ENCODE measurements around the gene MAT2A. TPM values are rescaled to one million over a fixed set of nuclear protein-coding genes. Genes with fewer than 3 reads are reported as not detected.

Gene MAT2A
- total RNA-seq, 1 donor from 2014 or later, result 118 TPM

DNA sequence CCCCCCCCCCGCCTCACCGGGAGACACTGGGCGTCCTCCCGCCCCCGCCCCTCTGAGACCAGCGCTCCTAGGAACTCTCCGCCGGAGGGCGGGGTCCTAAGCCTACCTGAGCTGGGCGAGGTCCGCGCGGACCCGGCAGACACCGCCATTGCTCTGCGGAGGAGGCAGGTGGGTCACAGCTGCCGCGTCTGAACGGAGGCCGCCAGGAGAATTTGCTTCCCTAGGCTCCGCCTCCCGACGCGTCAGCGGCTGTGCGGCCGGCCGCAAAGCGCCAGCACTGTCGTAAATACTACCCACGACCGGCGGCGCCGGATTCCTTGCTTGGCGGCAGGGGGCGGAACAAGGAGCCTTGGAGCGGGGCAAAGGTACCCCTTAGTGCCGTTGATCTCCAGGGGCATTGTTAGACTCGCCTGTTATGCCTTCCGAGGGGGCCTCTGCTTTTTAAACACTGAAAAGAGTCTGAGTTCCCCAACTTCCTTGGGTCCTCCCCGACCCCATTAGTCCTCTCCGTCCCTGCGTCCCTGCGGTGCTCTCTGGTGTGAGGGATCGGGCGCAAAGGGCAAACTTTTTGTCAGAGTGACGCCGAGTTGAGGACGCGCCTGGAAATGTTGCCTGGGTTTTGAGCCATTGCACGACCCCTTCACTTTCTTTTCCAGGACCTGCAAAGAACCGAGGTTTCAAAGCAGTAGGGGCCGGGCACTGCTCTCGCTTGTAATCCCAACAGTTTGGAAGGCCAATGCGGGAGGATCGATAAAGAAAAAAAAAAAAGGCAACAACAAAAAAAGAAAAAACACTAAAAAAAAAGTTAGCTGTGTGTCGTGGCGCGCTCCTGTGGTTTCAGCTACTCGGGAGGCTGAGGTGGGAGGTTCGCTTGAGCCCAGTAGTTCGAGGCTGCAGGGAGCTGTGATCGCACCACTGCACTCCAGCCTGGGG is 22.6 kb downstream of the MAT2A start, which contains the start of gene GGCX:
Gene GGCX (minus strand): TSS at position 214 of the 933 bp plus-strand sequence. CDS start 65 bp downstream, at position 149.
- ATAC-seq, result peak; percentile 93
- intact Hi-C loops (cut with DNase I), result loop anchor here (5.0 kb wide), 1 partner anchor 36 kb away; the partner anchor contains the start of gene RNF181
- DNase-seq (ENCODE audit: missing footprints), result peak; percentile 99

- no peak for DNase-seq (ENCODE audit: missing footprints)
- intact Hi-C loops (cut with DNase I), result loop anchor here (5.0 kb wide), 1 partner anchor 33 kb away; the partner anchor contains the start of gene RNF181
- no peak for ATAC-seq
Measured at GRCh38 chr2:85564144-85564563, 25.2 kb downstream of the MAT2A start.

DNA sequence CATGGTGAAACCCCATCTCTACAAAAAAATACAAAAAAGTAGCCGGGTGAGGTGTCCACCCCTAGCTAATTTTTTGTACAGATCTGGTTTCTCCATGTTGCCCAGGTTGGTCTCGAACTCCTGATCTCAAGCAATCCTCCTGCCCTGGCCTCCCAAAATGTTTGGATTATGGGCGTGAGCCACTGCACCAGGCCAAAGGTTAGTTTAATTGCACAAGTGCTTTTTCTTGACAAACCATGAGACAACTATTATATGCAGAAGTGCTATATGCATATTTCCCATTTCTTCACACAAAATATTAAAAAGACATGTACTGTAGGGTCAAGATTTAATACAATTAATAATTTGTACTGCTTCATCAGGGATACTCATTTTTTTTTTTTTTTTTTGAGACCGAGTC is 27.3 kb downstream of the MAT2A start:
- ATAC-seq, result no peak
- intact Hi-C loops (cut with DNase I), result no loop called here
- DNase-seq (ENCODE audit: missing footprints), result no peak

DNA sequence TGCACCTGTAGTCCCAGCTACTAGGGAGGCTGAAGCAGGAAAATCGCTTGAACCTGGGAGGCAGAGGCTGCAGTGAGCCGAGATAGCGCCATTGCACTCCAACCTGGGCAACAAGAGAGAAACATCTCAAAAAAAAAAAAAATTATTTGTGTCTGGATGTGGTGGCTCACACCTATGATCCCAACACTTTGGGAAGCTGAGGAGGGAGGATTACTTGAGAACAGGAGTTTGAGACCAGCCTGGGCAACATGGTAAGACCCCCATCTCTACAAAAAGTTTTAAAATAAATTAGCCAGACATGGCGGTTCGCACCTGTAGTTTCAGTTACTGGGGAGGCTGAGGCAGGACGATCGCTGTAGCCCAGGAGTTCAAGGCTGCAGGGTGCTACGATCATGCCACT is 36.8 kb downstream of the MAT2A start:
- intact Hi-C loops (cut with DNase I), result no loop called here

GRCh38 chr2:85577063-85577385 is 38.1 kb downstream of the MAT2A start:
- no peak for ATAC-seq

More for the DNA sequence above, 36.8 kb downstream of the MAT2A start:
- ATAC-seq (no peak), DNase-seq (ENCODE audit: missing footprints) (no peak)

DNA sequence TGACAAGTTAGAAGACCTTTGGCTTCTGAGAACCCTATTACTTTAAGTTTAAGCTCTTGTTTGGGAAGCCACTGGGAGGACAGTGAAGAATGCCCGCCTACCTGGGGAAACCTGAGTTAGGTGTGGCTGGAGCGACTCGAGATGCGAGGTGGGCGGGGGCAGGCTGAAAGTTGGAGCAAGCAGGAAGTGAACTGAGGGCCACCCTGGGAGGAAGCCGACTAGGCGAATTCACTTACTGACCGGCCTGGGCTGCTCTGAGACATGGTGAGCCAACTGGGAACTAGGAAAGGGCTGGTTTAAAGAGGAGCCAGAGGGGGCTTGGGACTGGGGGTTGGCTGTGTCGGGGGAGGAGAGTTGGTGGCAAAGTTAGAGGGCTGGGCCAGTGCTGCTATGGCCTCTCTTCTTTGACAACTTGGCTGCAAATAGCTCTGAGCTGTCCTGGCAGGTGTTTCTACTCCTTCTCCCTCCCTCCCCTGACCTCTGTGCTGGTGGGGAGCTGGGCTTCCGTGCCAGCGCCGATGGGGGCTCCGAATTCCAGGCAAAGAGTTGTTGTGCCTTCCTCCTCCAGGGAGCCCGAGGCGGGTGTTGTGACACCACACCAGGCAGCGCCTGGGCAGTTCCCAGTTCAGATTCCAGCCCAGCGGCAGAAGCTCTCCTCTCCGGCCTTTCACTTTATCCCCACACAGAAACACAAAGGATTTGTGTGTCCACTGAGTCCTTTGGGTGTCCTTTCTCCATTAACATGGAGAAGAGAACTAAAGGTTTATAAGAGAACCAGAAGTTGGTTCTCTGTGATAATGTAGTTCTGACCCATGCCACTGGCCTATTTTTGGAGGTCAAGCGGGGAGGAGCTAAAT is 38.6 kb downstream of the MAT2A start, which contains the start of gene VAMP8:
Gene VAMP8 (plus strand): TSS at position 201 of the 857 bp plus-strand sequence. CDS start 61 bp downstream, at position 262.
- DNase-seq (ENCODE audit: missing footprints) (no peak), ATAC-seq (peak; percentile 35)
- intact Hi-C loops (cut with DNase I), result no loop called here

More at GRCh38 chr2:85577063-85577385, 38.1 kb downstream of the MAT2A start:
- no peak for DNase-seq (ENCODE audit: missing footprints)
- intact Hi-C loops (cut with DNase I), result no loop called here

DNA sequence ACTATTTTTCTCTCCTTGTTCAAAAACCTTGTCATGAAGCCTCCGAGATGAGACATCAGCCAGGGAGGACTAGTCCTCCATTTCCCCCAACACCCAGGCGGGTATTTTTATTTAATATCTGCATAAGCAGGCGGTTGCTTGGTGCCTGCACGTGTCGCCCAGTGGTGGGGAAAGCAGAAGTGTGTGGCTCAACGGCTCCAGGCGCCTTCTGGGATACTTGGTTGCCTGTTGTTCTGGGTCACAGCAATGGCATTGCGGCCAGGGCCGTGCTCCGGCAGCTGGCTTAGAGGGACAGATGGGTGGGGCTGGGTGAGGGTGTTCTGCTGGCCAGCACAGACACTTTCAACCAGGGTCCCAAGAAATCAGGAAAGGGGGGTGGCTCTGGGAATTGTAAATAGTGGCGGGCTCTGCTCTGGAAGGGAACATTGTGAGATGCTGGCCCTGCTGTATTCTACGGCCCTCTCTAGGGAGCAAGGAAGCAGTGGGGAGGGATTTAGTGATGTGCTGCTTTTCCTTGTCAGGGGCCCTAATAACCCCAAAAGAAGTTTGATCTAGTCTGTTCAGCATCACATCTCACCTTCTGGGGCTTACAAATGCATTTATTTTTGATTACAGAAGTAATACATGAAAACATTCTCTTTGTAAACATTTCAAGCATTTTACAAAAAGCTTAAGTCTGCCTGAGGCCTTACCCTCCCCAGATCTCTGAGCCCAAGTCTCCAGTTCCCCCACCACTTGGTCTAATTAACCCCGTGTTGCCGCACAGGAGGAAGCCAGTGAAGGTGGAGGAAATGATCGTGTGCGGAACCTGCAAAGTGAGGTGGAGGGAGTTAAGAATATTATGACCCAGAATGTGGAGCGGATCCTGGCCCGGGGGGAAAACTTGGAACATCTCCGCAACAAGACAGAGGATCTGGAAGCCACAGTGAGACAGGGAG is 39.5 kb downstream of the MAT2A start:
- DNase-seq (ENCODE audit: missing footprints), result peak; percentile 86
- peak; percentile 74 for ATAC-seq
- intact Hi-C loops (cut with DNase I), result no loop called here

DNA sequence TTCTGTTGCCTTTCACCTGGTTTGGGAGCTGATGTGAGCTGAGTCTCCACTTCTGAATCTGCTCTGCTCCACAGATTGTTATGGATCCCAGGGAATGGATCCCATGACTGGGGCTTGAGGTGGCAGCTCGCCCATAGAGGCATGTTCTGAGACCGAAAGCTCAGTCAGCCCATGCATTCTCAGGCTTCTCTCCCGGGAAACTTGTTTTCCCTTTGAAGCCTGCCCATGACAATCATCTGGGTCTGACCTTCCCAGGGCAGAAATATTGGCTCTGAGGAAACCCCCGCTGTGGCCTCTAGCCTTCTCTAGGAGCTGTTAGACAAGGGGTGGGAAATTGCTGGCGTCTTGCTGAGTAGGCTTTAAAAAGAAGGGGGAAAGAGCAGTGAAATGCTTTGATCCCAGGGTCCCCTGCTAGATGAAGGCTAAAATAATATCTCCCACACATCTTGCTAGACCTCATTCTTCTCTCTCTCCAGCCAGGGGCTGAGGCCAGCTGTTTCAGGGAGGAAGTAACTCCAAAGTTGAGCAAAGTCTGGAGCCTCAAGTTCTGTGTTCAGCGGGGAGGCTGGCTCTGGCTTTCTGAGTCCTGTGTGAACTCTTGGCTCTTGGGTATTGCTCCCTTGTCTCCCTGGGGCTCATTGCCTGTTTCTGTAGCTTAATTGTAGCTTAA is 40.4 kb downstream of the MAT2A start:
- peak; percentile 81 for DNase-seq (ENCODE audit: missing footprints)
- ATAC-seq, result peak; percentile 32
- intact Hi-C loops (cut with DNase I), result no loop called here

GRCh38 chr2:85580206-85580605 is 41.2 kb downstream of the MAT2A start:
- intact Hi-C loops (cut with DNase I), result no loop called here
- no peak for ATAC-seq
- no peak for DNase-seq (ENCODE audit: missing footprints)

- no peak for ATAC-seq
- intact Hi-C loops (cut with DNase I), result no loop called here
- no peak for DNase-seq (ENCODE audit: missing footprints)
Measured at GRCh38 chr2:85582492-85582891, 43.5 kb downstream of the MAT2A start.

DNA sequence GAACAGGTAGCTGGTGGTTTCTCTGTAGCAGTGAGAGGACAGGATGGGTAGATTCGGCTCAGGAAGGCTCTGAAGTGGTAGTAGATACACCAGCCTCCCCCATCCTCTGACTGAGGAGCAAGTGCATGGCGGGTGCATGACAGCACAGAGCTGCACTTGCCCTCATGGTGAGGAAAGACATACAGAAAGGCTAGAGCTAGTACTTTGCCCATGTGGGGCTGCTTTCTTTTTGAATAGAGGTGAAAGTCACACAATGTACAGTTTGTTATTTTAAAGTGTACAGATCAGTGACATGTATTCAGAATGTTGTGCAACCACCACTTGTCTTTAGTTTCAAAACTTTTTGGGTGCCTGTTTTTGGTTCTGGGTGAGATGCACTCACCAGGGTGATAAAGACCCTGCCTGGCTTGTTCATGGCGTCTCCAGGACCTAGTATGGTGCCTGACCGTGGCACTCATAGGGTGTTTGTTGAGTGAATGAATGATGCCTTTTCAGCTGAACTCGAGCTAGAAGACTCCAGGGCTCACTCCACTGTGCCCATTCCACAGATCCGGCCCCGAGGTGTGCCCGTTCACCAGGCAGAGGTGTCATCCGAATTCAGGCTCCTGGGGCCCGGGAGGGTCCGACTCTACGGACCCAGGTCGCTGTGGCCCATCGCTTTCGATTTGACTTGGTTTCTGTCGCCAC is 44.8 kb downstream of the MAT2A start:
- DNase-seq (ENCODE audit: missing footprints) (no peak), ATAC-seq (peak; percentile 1)
- intact Hi-C loops (cut with DNase I), result no loop called here

DNA sequence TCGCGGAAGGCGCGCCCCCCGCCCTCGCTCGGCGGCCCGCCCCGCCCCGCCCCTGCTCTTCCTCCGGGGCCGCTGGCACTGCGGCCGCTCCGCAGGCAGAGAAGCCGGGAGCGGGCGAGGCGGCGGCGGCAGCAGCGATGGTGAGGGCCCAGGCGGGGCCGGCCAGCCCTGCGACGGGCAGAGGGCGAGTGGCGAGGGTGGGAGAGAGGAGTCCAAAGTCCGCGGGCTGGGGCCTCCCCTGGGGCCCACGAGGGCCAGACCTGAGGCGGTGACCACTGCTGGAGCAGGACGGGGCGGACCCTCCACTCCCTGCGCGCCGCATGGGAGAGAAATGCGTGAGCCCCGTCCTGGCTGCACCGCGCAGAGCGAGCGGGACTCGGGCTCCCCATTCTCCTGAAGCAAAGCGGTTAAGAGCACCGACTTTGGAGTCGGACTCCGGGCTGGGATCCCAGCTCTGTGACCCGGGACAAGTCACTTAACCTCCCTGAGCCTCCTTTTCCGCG is 45.4 kb downstream of the MAT2A start, which contains the start of gene VAMP5:
Gene VAMP5 (plus strand): TSS at position 78 of the 503 bp plus-strand sequence. CDS start 60 bp downstream, at position 138.
- ATAC-seq (peak; percentile 47), DNase-seq (ENCODE audit: missing footprints) (peak; percentile 79)
- intact Hi-C loops (cut with DNase I), result no loop called here

DNA sequence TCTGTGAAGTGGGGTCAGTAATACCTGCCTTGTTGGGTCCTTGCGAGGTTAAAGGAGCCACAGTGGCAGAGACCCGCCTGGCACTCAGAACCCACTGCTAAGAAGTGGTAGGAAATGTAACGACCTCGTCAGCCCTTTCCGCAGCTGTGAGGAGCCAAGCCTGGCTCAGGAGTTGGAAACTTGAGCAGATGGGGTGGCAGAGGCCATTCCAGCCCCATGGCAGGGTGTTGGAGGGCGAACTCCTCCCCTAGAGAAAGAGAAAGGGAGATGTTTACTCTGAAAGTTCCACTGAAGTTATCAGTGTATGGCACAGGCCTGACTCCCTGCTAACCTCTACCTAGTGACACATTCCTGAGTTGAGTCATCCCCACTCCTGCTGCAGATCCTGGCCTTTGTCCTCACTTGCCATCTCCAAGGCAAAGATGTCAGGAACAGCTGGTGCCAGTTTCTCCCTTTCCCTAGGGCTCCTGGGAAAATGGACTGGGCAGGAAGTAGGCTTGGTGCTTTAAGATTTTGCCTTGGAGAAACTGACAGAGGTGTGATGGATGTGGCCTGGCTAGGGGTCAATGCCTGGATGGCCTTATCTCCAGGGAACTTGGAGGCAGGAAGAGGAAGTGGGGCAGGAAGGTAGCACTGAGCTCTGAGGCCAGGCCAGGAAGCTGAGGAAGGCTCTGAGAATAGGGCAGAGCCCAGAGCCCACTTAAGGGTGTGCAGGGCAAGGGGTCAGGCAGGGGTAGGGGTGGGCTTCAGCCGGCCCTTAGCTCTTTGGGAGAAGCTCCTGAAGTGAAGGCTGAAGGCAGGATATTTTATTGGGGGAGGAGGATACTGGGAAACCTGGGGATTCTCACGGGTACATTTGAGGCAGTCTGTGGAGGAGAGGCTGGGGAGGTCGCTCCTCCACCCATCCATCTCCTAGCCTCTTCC is 46.2 kb downstream of the MAT2A start:
- ATAC-seq (peak; percentile 37), DNase-seq (ENCODE audit: missing footprints) (no peak)
- intact Hi-C loops (cut with DNase I), result no loop called here

- ATAC-seq, result no peak
- DNase-seq (ENCODE audit: missing footprints), result no peak
- intact Hi-C loops (cut with DNase I), result no loop called here
Measured at GRCh38 chr2:85585781-85586105, 46.8 kb downstream of the MAT2A start.

DNA sequence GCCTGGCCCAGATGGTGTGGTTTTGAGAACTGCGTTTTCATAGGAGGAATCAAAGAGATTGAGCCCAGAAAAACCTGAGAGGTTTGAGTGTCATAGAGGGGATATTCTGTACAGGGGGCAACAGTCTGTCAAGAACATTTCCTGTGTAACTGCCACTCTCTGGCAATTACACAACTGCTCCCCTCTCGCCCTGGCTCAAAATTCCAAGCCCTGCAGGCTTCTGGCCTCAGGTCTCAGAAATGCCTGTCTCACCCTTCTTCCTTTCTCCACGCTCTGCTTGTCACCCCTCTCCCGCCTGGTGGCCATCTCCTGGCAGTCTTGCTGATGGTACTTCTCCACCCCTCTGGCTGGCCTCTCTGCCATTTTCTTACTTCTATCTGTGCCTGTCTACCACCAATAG is 49.3 kb downstream of the MAT2A start:
- intact Hi-C loops (cut with DNase I), result no loop called here
- no peak for DNase-seq (ENCODE audit: missing footprints)
- ATAC-seq, result no peak

- DNase-seq (ENCODE audit: missing footprints) (no peak), ATAC-seq (no peak)
- intact Hi-C loops (cut with DNase I), result no loop called here
Measured at GRCh38 chr2:85588645-85589044, 49.7 kb downstream of the MAT2A start.
